HepG2 (cell line): Measurements from ENCODE around the gene PTPRM. TPM values are rescaled to one million over a fixed set of nuclear protein-coding genes. Genes with fewer than 3 reads are reported as not detected.

Experiments
- CSRNP1 ChIP-seq: sonication (generic); formaldehyde crosslinking; IDR thresholded peaks from 2 replicates; pipeline ENCODE4 v1.8.1; 2023; ENCODE audit warnings: mild to moderate bottlenecking, missing genetic modification reagents
- GLMP ChIP-seq: sonication (generic); formaldehyde crosslinking; IDR thresholded peaks from 2 replicates; pipeline ENCODE4 v1.9.0; 2021; ENCODE audit warnings: missing genetic modification reagents, mild to moderate bottlenecking, borderline replicate concordance
- HNF4G ChIP-seq, 2 experiments: sonication (generic) in 1 of 2; formaldehyde crosslinking in 1 of 2; IDR thresholded peaks; 2 replicates each; pipeline versions ENCODE4 v1.4.0 to v1.6.1; 2011 to 2020; ENCODE audit warnings: borderline replicate concordance in 2 of 2, low read depth in 2 of 2, mild to moderate bottlenecking in 2 of 2, low read length in 1 of 2, missing genetic modification reagents in 1 of 2, moderate library complexity in 1 of 2
- LRRFIP1 ChIP-seq: sonication (generic); formaldehyde crosslinking; conservative IDR thresholded peaks from 2 replicates; pipeline ENCODE4 v1.4.0; 2020; ENCODE audit warnings: missing genetic modification reagents
- NR2F2 ChIP-seq: IDR thresholded peaks from 2 replicates; pipeline ENCODE4 v1.6.1; 2012; ENCODE audit warnings: low read depth, inconsistent platforms, borderline replicate concordance
- POLR2A ChIP-seq, 2 experiments: IDR thresholded peaks; 2 replicates each; pipeline ENCODE4 v1.6.1; 2011; ENCODE audit warnings: low read depth in 2 of 2, low read length in 2 of 2, mild to moderate bottlenecking in 1 of 2, moderate library complexity in 1 of 2; ENCODE audit not compliant: insufficient read depth in 1 of 2
- PRDM15 ChIP-seq: sonication (generic); formaldehyde crosslinking; IDR thresholded peaks from 2 replicates; pipeline ENCODE4 v1.4.0; 2020; ENCODE audit warnings: missing genetic modification reagents
- RBFOX2 ChIP-seq: fragments of 200-400 bp; formaldehyde crosslinking; IDR thresholded peaks from 2 replicates; pipeline ENCODE4 v1.6.1; 2017; ENCODE audit warnings: low read depth, mild to moderate bottlenecking, low read length
- REL ChIP-seq: sonication (generic); formaldehyde crosslinking; conservative IDR thresholded peaks from 2 replicates; pipeline ENCODE4 v1.8.0; 2022; ENCODE audit warnings: mild to moderate bottlenecking, missing genetic modification reagents, moderate library complexity
- SKIL ChIP-seq: sonication (generic); formaldehyde crosslinking; IDR thresholded peaks from 2 replicates; pipeline ENCODE4 v1.8.0; 2022; ENCODE audit warnings: missing genetic modification reagents, mild to moderate bottlenecking, moderate library complexity, borderline replicate concordance
- SNAPC2 ChIP-seq: sonication (generic); formaldehyde crosslinking; IDR thresholded peaks from 2 replicates; pipeline ENCODE4 v1.8.1; 2022; ENCODE audit warnings: mild to moderate bottlenecking, missing genetic modification reagents
- TP53 ChIP-seq: sonication (generic); formaldehyde crosslinking; conservative IDR thresholded peaks from 2 replicates; pipeline ENCODE4 v1.4.0; 2020; ENCODE audit warnings: missing genetic modification reagents
- ZBTB21 ChIP-seq: sonication (generic); formaldehyde crosslinking; IDR thresholded peaks from 2 replicates; pipeline ENCODE4 v1.4.0; 2020; ENCODE audit warnings: missing genetic modification reagents
- ZBTB33 ChIP-seq: sonication (generic); formaldehyde crosslinking; IDR thresholded peaks from 2 replicates; pipeline ENCODE4 v1.4.0; 2020; ENCODE audit warnings: missing genetic modification reagents
- ZNF337 ChIP-seq: sonication (generic); formaldehyde crosslinking; IDR thresholded peaks from 2 replicates; pipeline ENCODE4 v1.5.1; 2020; ENCODE audit warnings: missing genetic modification reagents, low read depth, mild to moderate bottlenecking, borderline replicate concordance
- polyA plus RNA-seq, 8 experiments: library from polyadenylated mRNA; depleted of rRNA in 3 of 8; stranded (reverse) in 7 of 8; unstranded in 1 of 8; fragments of >200 nt; fragmentation: Illumina TruSeq in 4 of 8; extraction: Trizol in 4 of 8; gene quantifications; 2 replicates each; pipeline versions ENCODE4 v1.2.1 to v1.2.3, GENCODE V29; 2011 to 2016; ENCODE audit warnings: low read depth in 4 of 8, missing spikeins in 1 of 8, mixed read lengths in 1 of 8; ENCODE audit not compliant: insufficient read depth in 1 of 8
- total RNA-seq, 5 experiments: library from RNA; depleted of rRNA; stranded (reverse); fragments of >200 nt; fragmentation: Illumina TruSeq; extraction: Trizol; gene quantifications; 2 replicates each; pipeline ENCODE4 v1.2.3, GENCODE V29; 2016; ENCODE audit warnings: low read depth in 1 of 5

Gene PTPRM
- total and polyA plus RNA-seq, 2 of the 13 experiments (the other 11 are each of a cell fraction or from before 2014, with no cell fraction given), result 12.6 to 108 TPM

GRCh38 chr18:8176554-8176953 lies 609.4 kb downstream of the PTPRM start (continued):
- TF ChIP-seq ZBTB33 (CRISPR knock-in tag) (no peak), LRRFIP1 (CRISPR knock-in tag) (no peak), POLR2A (IDR thresholded peaks at IDR 0.05; ENCODE audit: insufficient read depth in 1 of 2, low read depth in 2 of 2, low read length in 2 of 2) (no peak), ZBTB21 (no peak), ZNF337 (CRISPR knock-in tag) (no peak), SNAPC2 (CRISPR knock-in tag) (no peak), TP53 (CRISPR knock-in tag) (no peak), SKIL (CRISPR knock-in tag) (peak; percentile 39; the same call in 1 of the 2 replicates), NR2F2 (peak; percentile 82), REL (CRISPR knock-in tag) (no peak), HNF4G (IDR thresholded peaks at IDR 0.05; ENCODE audit: borderline replicate concordance, low read depth, low read length) (no peak), HNF4G (CRISPR knock-in tag; IDR thresholded peaks at IDR 0.05; ENCODE audit: borderline replicate concordance, low read depth) (no peak), PRDM15 (CRISPR knock-in tag) (no peak), GLMP (CRISPR knock-in tag) (no peak), RBFOX2 (no peak), CSRNP1 (CRISPR knock-in tag) (no peak)
